ENCODE measurements around the gene UBE2L6. TPM values are rescaled to one million over a fixed set of nuclear protein-coding genes. Genes with fewer than 3 reads are reported as not detected.

Gene UBE2L6
- total RNA-seq, 1 experiment from 2014 or later, result 30.4 TPM

DNA sequence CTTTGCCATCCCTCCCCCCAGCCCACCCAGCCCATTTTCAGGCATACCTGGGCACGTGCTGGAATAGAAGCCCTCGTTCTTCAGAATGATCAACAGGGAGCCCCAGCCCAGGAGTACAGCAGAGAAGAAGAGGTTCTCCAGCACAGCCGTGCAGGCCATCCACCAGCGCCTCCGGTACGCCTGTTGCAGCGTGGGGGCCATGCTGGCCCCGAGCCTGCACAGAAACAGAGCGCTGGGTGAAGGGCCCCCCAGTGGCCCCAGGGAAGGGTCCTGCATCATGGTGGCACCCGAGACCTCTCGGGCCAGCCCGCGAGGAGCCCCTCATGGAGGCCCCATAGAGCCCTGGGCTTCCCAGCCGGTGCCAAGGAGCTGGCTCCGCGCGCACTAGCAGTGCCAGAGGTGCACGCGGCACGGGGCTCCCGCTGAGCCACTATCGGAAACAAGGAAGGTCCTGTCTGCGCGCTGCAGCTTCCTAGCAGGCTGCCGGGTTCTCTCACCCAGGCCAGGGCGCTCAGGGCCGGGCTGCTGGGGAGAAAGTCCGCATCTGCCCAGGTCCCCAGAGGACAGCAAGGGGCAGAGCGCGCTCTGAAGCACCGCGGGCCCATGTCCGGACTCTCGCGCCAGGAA, 53.4 kb downstream of the UBE2L6 start:
- BruUV-seq (replicated peaks), result no TSS peak
- H3K27ac ChIP-seq (ENCODE audit: low read depth, low read length, poor library complexity, severe bottlenecking), result peak overlapping the region; percentile 63

DNA sequence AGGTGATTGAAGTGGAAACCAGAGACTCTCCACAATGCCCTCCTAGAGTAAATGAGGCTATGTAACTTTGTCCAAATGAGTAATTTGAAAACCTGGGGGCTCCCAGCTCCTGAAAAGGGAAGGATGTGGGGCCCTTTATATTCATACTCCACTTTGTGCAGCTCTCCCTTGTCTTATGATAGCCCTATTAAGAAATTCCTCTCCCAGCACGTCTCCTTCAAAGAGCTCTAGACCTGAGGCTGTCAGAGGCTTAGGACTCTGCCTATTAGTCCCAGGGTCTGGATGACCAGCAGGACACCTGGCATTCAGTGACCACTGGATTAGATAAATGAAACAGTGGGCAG, 54.0 kb downstream of the UBE2L6 start:
- Histone ChIP-seq H3K27ac (ENCODE audit: low read depth, low read length, poor library complexity, severe bottlenecking) (peak overlapping the region; percentile 2), H3K27me3 (replicated peaks; ENCODE audit: insufficient read depth, low read depth, low read length, poor library complexity) (no peaks in the 10 kb centered on the region), H3K4me3 (ENCODE audit: low read depth, low read length, poor library complexity, severe bottlenecking) (peak overlapping the region; percentile 76), H3K4me1 (ENCODE audit: insufficient read depth, low read length, poor library complexity, severe bottlenecking) (peaks cover 28% of the 10 kb centered on the region), H3K36me3 (ENCODE audit: insufficient read depth, low read length, poor library complexity, severe bottlenecking) (no peaks in the 10 kb centered on the region), H3K9me3 (ENCODE audit: low read depth, low read length, poor library complexity, severe bottlenecking) (no peaks in the 10 kb centered on the region)
- intact Hi-C loops (cut with micrococcal nuclease; ENCODE audit: unreplicated experiment), result no loop called here
- ChIA-PET CTCF (interaction anchor here (0.6 kb wide), 1 partner anchor 168 kb away, joined by 4 read pairs; no protein-coding TSS in a partner anchor), POLR2A (ENCODE audit: low non-redundant PET) (no interaction called here)
- TSS peak; percentile 35 for BruUV-seq (replicated peaks)
- DNase-seq (ENCODE audit: low spot score), result no peak
- TF ChIP-seq, protein P1, sequence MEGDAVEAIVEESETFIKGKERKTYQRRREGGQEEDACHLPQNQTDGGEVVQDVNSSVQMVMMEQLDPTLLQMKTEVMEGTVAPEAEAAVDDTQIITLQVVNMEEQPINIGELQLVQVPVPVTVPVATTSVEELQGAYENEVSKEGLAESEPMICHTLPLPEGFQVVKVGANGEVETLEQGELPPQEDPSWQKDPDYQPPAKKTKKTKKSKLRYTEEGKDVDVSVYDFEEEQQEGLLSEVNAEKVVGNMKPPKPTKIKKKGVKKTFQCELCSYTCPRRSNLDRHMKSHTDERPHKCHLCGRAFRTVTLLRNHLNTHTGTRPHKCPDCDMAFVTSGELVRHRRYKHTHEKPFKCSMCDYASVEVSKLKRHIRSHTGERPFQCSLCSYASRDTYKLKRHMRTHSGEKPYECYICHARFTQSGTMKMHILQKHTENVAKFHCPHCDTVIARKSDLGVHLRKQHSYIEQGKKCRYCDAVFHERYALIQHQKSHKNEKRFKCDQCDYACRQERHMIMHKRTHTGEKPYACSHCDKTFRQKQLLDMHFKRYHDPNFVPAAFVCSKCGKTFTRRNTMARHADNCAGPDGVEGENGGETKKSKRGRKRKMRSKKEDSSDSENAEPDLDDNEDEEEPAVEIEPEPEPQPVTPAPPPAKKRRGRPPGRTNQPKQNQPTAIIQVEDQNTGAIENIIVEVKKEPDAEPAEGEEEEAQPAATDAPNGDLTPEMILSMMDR (conservative IDR thresholded peaks at IDR 0.05; ENCODE audit: low read depth, low read length), result no peak
- no peak for TF ChIP-seq EZH2 (IDR thresholded peaks at IDR 0.05; ENCODE audit: borderline replicate concordance, low read depth, low read length, poor library complexity, severe bottlenecking)

More for the DNA sequence above, 53.4 kb downstream of the UBE2L6 start:
- TF ChIP-seq, protein P1 (conservative IDR thresholded peaks at IDR 0.05; ENCODE audit: low read depth, low read length), result no peak
- no peak for TF ChIP-seq EZH2 (IDR thresholded peaks at IDR 0.05; ENCODE audit: borderline replicate concordance, low read depth, low read length, poor library complexity, severe bottlenecking)
- DNase-seq (ENCODE audit: low spot score), result peak; percentile 62
- ChIA-PET CTCF (interaction anchor here (1.3 kb wide), 1 partner anchor 12 kb away, joined by 6 read pairs; no protein-coding TSS in a partner anchor), POLR2A (ENCODE audit: low non-redundant PET) (no interaction called here)
- Histone ChIP-seq H3K4me3 (ENCODE audit: low read depth, low read length, poor library complexity, severe bottlenecking) (peak overlapping the region; percentile 76), H3K36me3 (ENCODE audit: insufficient read depth, low read length, poor library complexity, severe bottlenecking) (no peaks in the 10 kb centered on the region), H3K9me3 (ENCODE audit: low read depth, low read length, poor library complexity, severe bottlenecking) (no peaks in the 10 kb centered on the region), H3K4me1 (ENCODE audit: insufficient read depth, low read length, poor library complexity, severe bottlenecking) (peaks cover 28% of the 10 kb centered on the region), H3K27me3 (replicated peaks; ENCODE audit: insufficient read depth, low read depth, low read length, poor library complexity) (no peaks in the 10 kb centered on the region)
- intact Hi-C loops (cut with micrococcal nuclease; ENCODE audit: unreplicated experiment), result no loop called here

DNA sequence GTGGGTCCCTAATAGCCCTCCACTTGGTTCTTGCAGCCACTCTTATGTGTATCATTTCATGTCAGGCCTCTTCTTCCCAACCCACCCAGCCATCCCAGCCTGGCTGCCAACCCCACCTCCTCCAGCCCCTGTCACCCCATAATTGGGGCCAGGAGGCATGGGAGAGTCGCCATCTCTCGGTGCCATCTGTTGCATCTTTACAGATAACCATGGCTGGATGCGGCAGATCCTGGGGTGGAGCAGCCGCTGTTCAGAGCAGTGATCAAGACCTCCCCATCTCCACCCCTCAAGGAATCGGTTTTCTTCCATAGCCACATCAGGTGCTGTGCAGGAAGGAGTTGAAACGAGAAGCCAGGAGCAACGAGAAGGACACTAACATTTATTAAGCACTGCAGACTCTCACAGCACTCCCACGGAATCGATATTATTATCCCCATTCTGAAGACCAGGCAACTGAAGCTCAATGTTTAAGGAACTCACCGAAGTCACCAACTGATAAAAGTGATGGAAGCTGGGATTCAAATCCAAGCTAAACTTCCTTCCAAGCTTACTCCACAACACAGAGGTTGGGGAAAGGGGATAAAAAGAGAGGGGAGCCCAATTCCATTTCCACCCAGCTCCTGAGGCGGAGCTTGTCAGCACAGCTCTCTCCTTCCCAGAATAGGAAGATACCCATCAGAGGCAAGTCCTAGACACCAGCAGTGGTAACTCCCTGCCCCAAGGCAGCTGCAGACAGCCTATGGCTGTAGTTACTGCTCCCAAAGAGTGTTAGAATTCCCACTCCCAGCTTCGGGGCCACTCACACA, 54.6 kb downstream of the UBE2L6 start:
- POLR2A ChIA-PET (ENCODE audit: low non-redundant PET), result no interaction called here
- Histone ChIP-seq H3K36me3 (ENCODE audit: insufficient read depth, low read length, poor library complexity, severe bottlenecking) (no peaks in the 10 kb centered on the region), H3K27me3 (replicated peaks; ENCODE audit: insufficient read depth, low read depth, low read length, poor library complexity) (no peaks in the 10 kb centered on the region), H3K4me1 (ENCODE audit: insufficient read depth, low read length, poor library complexity, severe bottlenecking) (peaks cover 28% of the 10 kb centered on the region), H3K9me3 (ENCODE audit: low read depth, low read length, poor library complexity, severe bottlenecking) (no peaks in the 10 kb centered on the region), H3K27ac (ENCODE audit: low read depth, low read length, poor library complexity, severe bottlenecking) (peak overlapping the region; percentile 2), H3K4me3 (ENCODE audit: low read depth, low read length, poor library complexity, severe bottlenecking) (peak overlapping the region; percentile 76)
- intact Hi-C loops (cut with micrococcal nuclease; ENCODE audit: unreplicated experiment), result no loop called here
- CTCF ChIA-PET, result interaction anchor here (0.6 kb wide), 1 partner anchor 167 kb away, joined by 4 read pairs; no protein-coding TSS in a partner anchor
- no peak for TF ChIP-seq EZH2 (IDR thresholded peaks at IDR 0.05; ENCODE audit: borderline replicate concordance, low read depth, low read length, poor library complexity, severe bottlenecking)
- TF ChIP-seq, protein P1 (conservative IDR thresholded peaks at IDR 0.05; ENCODE audit: low read depth, low read length), result no peak
- no peak for DNase-seq (ENCODE audit: low spot score)
- BruUV-seq (replicated peaks), result no TSS peak
